Neural cell (in vitro differentiated cells): ENCODE data around the gene SLC39A10.

Source experiments
- CTCF ChIP-seq: fragments of 450-650 bp; IDR thresholded peaks from 2 replicates; pipeline ENCODE4 v1.5.1; 2014; ENCODE audit warnings: antibody characterized with exemption, mild to moderate bottlenecking, moderate library complexity; ENCODE audit not compliant: poor library complexity, severe bottlenecking
- EZH2 ChIP-seq: fragments of 200-600, 300-800 bp; shearing (Covaris generic), sonication (generic); IDR thresholded peaks from 2 replicates; pipeline ENCODE4 v1.6.1; 2014; ENCODE audit warnings: antibody characterized with exemption, low read length, borderline replicate concordance, mild to moderate bottlenecking; ENCODE audit not compliant: insufficient read depth, poor library complexity, severe bottlenecking
- MXI1 ChIP-seq: fragments of 450-650 bp; conservative IDR thresholded peaks from 2 replicates; pipeline ENCODE4 v1.6.1; 2014; ENCODE audit warnings: antibody characterized with exemption, mild to moderate bottlenecking; ENCODE audit not compliant: poor library complexity, severe bottlenecking
- POLR2AphosphoS5 ChIP-seq: IDR thresholded peaks from 2 replicates; pipeline ENCODE4 v1.6.1; 2012
- RAD21 ChIP-seq: fragments of 450-650 bp; conservative IDR thresholded peaks from 2 replicates; pipeline ENCODE4 v1.6.1; 2014; ENCODE audit warnings: antibody characterized with exemption, mild to moderate bottlenecking, moderate library complexity
- REST ChIP-seq: IDR thresholded peaks from 2 replicates; pipeline ENCODE4 v1.6.1; 2012; ENCODE audit warnings: borderline replicate concordance
- SMC3 ChIP-seq: fragments of 450-650 bp; conservative IDR thresholded peaks from 2 replicates; pipeline ENCODE4 v1.6.1; 2014; ENCODE audit warnings: antibody characterized with exemption, mild to moderate bottlenecking, moderate library complexity; ENCODE audit not compliant: poor library complexity
- TAF1 ChIP-seq: IDR thresholded peaks from 2 replicates; pipeline ENCODE4 v1.6.1; 2012; ENCODE audit warnings: low read depth

- no peak for TF ChIP-seq MXI1
- TF ChIP-seq CTCF, result no peak
- no peak for TF ChIP-seq TAF1
- TF ChIP-seq REST, result no peak
- TF ChIP-seq EZH2, result no peak
- TF ChIP-seq SMC3, result no peak
- no peak for TF ChIP-seq RAD21
- TF ChIP-seq POLR2AphosphoS5, result no peak
These were observed 73.9 kb downstream of the SLC39A10 start for GRCh38 chr2:195730912-195731311.
